NCI-H2107 treated with DMSO at 0.1 percent for 48 hours (cell line): Measurements from ENCODE around the gene MAP3K20.
"Not testable (repeated sequence)": the region's sequence is repeated elsewhere in the genome, so short reads cannot be mapped to it uniquely, and the experiment has no call there.

Source experiments
- DNase-seq: peaks from one replicate; lab custom pipeline; 2025; ENCODE audit not compliant: unreplicated experiment; lab: John Stamatoyannopoulos, UW

Gene MAP3K20

DNA sequence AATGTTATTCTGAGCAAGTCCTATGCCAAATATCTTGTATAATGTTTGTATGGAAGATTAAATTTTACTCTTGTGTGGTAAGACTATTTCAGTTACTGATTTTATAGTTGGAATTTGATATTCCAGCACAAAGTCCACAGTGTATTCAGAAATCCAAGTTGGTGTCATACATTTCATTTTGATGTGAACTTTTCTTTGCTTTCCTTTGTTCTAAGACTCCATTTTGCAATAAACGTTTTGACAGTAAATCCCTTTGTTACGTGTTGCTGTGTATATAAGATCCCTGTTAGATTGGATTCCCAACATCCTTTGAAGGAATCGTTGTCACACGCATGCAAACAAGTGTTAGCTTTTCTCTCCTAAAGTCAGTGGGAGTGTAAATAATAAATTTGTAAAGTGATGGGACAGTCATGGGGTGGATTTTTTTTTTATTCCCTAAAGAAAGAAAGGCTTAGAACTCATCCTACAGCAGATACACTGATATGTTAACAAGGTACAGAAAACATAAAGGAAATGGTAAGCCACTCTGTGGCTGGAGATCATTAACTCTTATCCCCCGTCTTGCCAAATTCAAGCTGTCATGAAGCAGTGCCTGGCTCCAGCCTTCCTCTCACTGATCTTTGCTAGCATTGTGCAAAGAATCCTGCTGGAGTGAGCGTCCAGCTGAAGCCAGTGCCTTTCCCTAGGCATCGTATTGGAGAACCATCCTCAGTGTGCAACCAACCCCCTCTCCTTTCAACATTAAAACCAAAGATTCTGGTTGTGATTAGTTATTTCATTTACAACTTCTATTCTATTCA, 151.5 kb downstream of the MAP3K20 start:
- peak; percentile 31 for DNase-seq

DNA sequence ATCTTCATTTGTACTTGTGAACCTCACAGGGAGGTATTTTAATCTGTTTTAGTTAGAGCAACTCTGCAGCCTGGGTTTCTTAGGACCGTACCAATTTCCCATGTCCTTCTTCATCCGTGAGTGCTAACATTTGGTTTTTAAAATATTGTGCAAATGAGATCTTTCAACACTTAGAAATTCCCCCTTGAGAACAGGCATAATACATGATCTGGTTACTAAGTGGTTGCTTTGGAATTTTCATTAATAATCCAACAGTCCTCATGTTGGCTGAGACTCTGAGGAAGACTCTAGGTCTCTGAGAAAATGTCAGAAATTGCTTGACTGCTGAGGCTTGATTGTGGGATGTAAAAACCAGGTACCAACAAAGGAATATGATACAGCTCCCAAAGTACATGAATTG, 153.4 kb downstream of the MAP3K20 start:
- DNase-seq = no peak

DNA sequence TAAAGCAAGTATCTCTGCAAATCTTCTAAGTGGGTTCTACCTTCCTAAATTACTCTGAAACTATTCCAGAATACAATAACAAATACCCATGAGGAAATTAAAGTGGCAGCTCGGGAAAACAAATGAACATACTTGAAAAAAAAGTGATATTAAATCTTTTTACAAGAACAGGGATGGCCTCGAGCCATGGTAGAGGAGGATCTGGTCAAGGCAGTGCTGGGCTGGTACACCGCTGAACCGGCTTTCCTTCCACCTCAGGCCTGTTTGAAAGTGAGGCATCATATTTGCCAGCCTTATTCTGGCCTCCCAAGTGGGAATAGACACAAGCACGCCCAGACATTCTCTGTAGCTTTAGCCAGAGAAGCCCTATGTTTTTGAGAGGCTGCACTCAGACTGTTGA, 154.5 kb downstream of the MAP3K20 start:
- no peak for DNase-seq

DNA sequence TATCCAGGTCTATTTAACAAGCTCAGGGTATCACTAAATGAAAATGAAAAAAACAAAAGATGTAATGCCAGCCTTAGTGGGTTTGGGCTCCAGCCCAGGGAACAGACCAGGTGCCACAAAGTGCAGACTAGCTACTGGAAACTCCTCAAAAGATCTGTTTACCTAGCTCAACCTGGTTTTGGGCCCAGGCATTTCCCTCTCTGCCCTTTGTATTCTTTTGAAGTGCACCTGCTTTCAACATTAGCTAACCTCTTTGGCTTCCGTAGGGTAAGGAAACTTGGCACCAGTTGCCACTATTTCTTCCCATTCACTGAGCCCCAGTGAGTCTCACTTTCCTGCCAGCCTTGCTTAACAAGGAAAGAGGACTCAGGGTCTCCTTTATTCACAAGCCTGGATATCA, 155.4 kb downstream of the MAP3K20 start:
- DNase-seq = peak; percentile 98

DNA sequence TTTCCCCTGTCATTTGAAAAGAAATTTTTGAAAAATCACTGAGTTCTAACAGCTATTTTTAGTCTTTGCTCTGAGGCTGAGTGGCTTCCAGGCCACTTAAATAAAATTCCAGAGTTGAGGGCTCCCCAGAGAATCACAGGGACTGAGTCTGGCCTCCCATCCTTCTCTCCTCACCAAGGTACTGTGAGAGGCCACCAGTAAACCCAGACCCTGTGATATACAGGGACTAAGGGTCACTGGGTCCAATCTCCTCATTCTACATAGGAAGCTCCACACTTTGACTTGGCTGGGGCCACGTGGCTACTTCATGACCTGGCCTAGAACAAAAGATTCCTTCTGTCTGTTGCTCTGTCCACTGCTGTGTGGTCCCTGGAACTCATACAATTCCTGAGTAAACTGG, 155.8 kb downstream of the MAP3K20 start:
- DNase-seq = no peak

DNA sequence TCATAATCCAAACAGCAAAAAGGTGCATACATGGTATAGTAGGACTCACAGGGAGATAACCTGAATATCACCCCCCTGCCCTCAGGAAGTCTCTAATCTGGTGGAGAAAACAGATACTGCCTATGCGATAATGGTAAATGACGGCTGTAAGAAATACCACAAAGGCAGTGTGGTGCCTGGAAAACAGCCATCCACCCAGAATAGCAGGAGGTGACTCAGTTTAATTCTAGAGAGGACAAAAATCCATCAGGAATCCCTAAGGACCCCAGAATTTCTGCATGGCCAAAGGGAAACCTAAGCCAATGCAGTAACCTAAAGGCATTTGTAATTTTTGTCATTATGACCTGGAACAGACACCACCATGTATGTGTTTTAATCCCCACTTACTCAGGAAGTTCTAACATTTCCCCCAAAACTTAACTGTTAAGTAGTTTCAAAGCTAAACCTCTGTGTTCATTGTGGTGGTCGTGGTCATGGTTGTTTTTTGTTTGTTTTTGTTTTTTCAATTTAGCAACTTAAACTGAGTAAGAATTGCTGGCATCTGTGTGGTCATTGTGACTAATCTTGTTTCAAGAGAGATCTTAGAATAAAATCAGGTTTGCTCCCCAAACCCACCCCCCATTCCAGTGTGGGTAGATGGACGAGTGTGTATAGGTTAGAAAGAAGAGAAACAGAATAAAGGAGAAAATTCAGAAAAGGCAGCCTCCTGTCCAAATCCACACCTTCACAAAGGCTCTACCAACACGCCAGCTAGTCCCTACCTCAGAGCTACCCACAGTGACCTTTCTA, 157.5 kb downstream of the MAP3K20 start:
- DNase-seq = no peak

DNA sequence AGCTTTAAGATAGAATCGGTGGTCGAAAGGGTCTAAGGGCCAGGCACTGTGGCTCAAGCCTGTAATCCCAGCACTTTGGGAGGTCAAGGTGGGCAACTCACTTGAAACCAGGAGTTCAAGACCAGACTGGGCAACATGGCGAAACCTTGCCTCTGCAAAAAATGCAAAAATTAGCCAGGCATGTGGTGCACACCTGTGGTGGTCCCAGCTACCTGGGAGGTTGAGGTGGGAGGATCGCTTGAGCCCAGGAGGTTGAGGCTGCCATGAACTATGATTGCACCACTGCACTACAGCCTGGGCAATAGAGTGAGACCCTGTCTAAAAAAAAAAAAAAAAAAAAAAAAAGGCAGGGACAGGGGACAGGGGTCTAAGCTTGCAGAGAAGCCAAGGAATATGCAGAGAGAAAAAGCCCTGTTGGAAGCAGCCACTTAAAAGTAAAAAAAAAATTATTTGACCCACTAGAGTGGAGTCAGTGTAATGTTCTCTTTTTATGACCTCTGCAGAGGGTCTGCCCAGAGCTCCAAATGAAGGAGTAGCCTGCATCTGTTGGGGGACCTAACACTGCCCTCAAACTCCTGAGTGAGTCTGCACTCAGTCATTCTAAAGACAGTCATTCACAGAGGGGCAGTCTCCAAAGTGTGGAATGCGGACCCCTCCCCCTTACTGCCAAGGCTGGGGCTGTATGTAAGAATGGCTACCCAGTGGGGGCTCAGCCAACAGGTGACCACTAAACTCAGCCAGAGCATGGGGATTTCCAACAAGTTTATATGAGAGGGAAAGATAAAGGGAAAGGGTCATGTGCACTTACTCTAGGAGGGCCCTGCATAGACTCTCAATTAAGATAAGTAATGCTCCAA, 160.5 kb downstream of the MAP3K20 start:
- DNase-seq = no peak

DNA sequence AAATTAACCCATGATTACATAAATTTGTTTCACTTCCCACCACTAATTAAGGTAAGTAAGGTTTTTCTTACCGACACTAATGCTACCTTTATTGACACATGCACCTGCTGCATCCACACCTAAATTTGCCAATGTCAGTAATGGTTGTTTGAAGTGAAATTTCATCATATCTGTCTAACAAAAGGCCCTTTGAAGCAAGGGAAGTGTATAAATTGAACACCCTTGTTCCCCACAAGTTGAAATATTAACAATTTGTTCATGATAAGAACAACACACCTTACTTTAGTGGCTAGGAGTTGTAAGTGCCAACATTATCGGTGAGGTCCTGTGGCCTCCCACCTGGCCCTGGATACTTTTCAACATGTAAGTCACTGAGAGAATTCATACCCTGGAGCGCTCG, 162.7 kb downstream of the MAP3K20 start:
- peak; percentile 77 for DNase-seq

DNA sequence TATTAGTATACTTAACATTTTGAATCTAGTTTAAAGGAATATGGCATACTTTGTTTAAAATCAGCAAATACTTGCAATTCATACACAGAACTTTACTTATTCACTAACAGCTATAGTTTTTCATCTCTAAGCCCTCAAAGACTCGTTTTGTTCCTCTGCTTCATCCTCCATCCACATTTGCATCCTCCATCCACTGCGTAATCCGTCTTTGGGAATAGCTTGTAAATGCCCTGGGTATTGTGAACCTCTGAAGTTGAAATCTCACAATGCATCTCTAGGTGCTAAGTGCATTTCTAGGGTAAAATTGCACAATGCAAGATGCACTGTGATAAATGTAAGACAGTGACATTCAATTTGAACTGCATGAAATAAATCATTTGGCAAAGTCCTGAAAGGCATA, 163.2 kb downstream of the MAP3K20 start:
- DNase-seq = no peak

DNA sequence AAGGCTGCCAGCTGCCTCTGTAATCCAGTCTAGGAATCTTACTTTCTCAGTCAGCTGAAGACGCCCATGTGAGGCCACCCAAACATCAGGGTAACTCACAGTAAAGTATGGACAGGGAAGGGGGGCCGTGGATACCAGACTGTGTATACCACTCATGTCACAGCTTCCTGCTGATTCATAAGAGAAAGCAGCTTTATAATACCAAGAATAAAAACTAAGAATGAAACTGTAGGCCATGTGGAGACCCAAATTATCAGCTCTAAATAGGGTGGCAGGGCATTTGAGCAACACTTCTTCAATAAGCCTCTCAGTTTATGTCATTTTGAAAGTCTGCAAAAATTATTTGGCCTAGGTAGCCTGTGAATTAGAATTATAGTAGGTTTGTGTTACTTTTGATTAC, 164.0 kb downstream of the MAP3K20 start:
- DNase-seq = no peak

DNA sequence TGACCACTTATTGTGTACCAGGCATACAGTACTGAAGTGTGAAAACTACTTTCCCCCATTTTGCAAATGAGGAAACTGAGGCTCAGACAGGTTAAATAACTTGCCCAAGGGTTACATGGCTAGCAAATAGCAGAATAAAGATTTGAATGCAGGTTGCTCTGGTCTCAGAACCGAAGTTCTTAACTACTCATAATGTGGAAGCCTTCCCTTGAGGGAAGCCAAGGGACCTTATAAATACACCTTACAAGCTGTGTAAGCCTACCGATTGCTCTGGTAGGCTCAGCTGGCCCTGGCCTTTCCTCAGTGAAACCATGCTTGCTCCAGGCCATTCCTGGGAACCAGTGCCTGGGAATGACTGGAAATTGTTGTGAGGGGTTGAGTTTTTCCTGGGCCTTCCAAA, 164.4 kb downstream of the MAP3K20 start:
- no peak for DNase-seq

DNA sequence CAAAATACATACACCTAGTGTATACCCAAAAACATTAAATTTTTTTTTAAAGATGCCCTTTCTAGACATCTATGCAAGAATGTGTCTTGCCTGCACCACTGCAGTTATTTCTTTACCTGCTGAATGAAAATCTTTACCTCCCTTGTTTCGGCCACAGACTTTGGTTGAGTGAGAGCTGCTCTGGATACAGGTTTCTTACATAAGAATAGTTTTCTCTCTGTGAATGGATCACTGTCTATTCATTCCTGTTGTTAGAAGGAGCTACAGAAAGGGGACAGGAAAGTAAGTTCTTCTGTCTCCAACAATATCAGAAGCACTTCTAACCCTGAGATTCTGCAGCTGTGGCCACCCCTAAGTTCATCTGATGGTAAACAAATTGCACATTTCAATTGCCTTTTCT, 166.0 kb downstream of the MAP3K20 start:
- DNase-seq = no peak

DNA sequence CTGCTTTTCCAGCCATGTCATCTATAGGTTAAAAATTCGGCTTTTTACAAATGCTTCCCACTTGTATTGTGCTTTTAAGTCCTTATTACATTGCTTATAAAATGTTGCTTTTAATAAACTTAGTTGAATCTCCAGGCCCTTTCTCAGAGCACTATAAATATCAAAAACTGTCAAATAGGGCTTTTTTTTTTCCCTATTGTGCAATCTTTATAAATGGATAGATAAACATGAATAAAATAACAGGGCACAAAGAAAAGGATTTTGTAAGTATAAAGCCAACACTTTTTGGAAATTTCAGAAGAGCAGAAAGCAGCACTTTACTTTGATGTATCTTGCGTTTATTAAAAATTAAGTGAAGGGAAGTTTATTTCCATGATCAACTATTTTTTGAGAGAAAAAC, 171.5 kb downstream of the MAP3K20 start:
- no peak for DNase-seq

DNA sequence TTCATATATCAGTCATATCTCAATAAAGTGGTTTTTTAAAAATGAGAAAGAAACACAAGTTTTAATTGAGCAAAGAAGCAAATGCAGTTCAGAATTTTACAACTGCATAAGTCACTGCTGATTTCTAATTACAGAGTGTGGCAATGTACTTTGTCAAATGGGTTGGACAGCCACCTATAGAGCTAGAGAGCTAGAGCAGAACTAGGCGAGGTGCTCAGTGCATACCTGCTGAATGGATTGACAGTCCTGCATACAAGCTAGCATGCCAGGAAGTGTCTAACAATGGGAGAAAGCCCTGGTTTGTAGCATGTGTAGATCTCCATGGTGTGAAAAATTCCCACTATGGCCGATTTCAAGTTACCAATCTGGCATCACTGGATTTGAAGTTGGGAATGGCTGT, 172.7 kb downstream of the MAP3K20 start:
- DNase-seq = no peak

DNA sequence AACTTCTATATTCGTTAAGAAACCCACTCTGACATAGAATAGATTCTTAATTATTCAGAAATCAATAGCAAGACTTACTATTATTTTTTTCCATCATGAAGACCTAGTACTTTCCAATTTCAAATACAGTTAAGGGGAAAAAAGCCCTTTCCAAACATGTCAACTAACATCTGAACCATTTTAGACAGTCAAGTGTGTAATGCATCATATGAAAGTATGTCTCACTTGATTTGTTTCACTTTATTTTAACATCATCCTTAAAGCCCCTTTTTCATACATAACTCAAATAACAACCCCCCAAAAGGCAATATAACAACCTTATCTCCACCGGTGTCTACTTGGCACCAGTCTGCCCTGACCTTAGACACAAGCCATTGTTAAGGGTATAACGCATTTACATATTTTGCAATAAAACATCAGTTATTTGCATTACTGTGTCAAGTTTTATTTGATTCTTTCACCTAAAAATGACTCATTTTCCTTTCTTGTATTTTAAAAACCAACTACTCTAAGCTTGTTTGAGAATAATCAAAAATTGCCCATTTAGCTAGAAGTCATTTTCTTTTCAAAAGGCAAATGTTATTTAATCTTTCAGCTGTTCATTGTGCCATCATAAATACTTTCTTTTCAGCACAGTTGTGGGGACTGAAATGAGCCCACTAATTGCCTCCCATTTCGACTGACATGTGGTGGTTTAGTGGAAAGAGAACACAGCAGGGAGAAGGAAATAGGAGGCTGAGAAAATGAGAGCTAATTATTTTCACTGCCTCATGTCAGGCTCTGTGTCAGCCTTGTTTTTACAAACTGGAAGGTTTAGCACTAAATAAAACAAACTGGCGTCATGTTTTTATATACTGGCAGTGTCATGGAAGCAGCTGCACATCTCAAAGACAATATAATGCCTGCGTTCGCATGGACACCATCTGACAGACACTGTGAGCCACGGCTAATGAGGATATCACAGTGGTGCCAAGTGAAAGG, 174.3 kb downstream of the MAP3K20 start:
- peak; percentile 89 for DNase-seq

DNA sequence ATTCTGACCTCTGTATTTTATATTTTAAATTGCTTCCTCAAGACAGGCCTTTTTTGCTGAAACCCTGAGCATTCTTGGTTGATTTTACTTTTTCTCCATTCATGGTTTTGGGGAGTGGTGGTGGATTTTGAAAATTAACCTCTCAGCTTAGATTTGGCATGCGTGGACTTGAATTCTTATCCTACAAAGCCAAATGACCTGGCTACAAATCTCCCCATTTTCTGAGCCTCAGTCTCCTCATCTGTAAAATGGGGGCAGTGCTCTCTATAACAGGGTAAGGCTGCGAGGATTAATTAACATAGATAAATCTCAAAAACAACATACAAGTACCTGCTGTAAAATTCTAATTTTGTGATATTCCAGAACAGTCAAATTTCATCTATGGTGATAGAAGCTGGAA, 175.6 kb downstream of the MAP3K20 start:
- no peak for DNase-seq

DNA sequence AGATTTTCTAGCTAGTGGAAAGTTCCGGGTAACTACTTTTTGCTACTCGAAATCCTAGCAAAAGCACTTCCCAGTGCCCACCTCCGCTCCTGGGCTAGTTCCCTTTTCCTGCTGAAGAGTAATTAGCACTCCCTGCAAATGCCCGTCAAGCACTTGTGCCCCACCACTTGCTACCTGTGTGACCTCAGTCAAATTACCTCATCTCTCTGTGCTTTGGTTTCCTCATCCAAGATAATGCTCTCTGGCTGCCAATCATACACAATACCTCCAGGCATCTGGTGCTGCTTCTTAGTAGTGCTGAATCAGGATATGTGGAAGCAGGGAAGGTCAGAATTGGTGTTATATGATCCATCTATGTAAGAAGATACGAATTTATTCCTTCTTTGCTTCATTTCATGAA, 176.9 kb downstream of the MAP3K20 start:
- peak; percentile 35 for DNase-seq

DNA sequence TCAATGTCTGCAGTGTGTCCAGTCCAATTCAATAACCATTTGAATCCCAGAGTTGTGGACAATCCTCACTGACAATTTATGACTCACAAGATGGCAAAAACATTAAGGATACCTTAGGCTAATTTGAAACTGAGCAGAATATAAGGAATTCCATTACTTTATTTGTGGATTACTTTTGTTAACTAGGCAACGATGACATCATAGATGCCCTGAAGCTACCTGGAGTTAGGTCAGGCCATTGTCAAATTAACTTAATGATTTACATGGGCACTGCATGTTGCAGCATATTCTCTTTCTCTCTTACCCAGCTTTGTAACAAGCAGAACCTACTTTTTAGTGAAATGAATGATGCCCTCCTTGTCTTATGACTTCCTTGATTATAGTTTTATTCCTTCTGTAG, 179.0 kb downstream of the MAP3K20 start:
- no peak for DNase-seq

DNA sequence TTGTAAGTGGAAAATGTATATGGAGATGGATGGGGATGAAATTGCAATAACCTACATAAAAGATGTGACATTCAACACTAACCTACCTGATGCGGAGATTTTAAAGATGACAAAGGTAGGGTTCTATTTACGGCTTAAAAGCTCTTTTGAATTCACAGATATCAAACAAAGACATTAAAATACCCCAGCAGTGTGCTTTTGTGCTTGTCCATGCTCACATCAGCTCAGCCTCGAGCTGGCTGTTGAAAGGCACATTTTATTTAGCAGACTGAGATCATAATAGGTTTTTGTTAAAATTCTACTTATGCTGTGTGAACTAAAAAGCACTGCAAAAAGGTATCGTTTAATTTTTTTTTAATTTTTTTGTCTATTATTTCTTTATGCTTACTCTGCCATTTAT, 183.1 kb downstream of the MAP3K20 start:
- no peak for DNase-seq

DNA sequence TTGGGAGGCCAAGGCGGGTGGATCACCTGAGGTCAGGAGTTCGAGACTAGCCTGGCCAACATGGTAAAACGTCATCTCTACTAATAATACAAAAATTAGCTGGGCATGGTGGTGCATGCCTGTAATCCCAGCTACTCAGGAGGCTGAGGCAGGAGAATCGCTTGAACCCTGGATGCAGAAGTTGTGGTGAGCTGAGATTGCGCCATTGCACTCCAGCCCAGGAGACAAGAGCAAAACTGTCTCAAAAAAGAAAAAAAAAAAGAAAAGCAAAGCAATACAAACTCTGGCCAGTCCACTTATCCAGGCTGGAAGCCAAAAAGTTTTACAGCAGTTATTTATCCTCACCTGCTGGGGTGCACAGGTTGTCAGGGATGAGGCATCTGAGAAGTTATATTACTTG, 186.7 kb downstream of the MAP3K20 start:
- not testable (repeated sequence) for DNase-seq
